ENCODE results near the gene C16orf95.

- TF ChIP-seq GATA3 (IDR thresholded peaks at IDR 0.05; ENCODE audit: low read depth, low read length), result no peak
- no peak for TF ChIP-seq GATA2 (IDR thresholded peaks at IDR 0.05; ENCODE audit: low read depth, low read length)
These were observed 11.4 kb downstream of the C16orf95 start for GRCh38 chr16:87305505-87306391.
